Measurements from ENCODE around the gene MICAL2.

MICAL2 gene

DNA sequence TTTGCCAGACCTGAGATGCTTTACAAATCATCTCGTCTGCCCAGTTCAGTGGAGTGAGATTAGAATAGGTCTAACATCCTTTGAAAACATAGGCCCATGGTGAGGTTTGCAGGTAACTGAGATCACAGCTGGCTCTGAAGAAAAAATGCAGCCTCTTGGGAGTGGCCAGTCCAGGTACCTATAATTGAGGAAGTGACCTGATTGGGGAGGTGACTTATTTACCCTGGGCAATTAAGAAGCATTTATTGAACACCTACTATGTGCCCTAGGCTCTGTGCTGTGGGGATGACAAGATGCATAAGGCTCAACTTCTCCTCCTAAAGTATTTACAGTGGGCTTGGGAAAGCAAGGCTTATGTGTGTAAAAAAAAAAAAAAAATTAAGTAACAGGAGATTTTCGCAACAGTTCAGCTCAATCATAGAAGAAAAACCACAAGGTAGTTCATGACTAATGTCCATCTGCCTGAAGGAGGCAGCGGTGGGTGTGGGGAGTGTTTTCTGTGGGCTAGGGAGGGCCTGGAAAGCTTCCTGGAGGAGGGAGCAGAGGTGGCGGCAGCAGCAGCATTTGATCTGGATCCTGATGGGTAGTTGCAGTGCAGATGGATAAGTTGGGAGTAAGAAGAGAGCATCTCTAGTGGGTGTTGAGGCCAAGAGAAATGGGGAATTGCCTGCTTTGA, 16.1 kb downstream of the MICAL2 start:
- TF ChIP-seq, protein P1, sequence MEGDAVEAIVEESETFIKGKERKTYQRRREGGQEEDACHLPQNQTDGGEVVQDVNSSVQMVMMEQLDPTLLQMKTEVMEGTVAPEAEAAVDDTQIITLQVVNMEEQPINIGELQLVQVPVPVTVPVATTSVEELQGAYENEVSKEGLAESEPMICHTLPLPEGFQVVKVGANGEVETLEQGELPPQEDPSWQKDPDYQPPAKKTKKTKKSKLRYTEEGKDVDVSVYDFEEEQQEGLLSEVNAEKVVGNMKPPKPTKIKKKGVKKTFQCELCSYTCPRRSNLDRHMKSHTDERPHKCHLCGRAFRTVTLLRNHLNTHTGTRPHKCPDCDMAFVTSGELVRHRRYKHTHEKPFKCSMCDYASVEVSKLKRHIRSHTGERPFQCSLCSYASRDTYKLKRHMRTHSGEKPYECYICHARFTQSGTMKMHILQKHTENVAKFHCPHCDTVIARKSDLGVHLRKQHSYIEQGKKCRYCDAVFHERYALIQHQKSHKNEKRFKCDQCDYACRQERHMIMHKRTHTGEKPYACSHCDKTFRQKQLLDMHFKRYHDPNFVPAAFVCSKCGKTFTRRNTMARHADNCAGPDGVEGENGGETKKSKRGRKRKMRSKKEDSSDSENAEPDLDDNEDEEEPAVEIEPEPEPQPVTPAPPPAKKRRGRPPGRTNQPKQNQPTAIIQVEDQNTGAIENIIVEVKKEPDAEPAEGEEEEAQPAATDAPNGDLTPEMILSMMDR (IDR thresholded peaks at IDR 0.05; ENCODE audit: extremely low read depth, insufficient read depth, missing control alignments): no peak
- no peak for DNase-seq (ENCODE audit: low spot score)
- in situ Hi-C loops (cut with MboI; ENCODE audit: low pct_unique_long_range_greater_than_20kb, low sequenced_read_pairs, unreplicated experiment): no loop called here

DNA sequence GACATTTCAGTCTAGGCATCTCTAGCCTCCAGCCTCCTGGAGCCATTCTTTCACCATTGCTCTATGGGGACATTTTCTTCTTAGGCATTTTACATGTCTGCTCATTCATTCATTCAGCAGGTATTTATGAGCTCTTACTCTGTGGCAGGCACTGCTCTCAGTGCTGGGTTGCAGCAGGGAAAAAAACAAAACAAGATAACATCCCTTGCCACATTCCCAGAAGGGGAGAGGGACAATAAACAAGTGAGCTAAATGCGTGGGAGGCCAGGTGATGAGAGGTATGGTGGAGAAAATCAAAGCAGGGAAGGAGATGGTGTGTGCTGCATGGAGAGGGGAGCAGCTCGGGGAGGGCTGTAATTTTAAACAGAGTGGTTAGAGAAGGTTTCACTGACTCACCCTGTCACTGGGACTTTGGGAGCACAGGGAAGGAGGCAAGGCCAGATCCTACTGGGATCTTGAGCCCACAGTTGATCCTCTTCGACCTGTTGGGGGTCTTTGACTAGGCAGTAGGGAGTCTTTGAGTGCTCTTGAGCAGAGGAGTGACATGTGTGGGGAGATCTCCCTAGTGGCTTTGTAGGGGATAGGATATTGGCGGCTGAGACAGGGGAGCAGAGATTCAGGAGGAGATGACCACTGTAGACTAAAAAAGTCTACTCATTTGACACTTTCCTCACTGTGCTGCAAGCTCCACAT, 17.0 kb downstream of the MICAL2 start:
- DNase-seq (ENCODE audit: low spot score): no peak
- TF ChIP-seq, protein P1 (IDR thresholded peaks at IDR 0.05; ENCODE audit: extremely low read depth, insufficient read depth, missing control alignments): no peak
- in situ Hi-C loops (cut with MboI; ENCODE audit: low pct_unique_long_range_greater_than_20kb, low sequenced_read_pairs, unreplicated experiment): no loop called here

DNA sequence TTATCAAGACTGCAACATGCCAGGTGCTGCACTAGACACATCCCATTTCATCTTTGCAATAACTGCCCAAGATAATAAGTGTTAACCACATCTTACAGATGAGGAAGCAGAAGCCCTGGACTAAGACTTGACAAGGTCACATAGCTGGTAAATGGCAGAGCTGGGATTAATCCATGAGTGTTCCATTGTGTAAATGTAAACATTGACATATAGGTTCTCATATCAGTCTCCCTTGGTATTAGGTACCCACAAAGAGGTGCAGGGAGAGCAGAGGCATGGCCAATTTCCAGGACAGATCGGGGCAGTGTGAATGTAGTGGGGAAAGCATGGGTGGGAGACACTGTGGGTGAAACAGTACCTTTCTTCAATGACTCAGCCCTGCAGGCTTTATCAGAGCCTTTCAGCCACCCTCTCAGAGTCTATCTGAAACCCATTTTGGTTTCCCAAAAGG, 17.9 kb downstream of the MICAL2 start:
- in situ Hi-C loops (cut with MboI; ENCODE audit: low pct_unique_long_range_greater_than_20kb, low sequenced_read_pairs, unreplicated experiment): no loop called here
- no peak for DNase-seq (ENCODE audit: low spot score)
- TF ChIP-seq, protein P1 (IDR thresholded peaks at IDR 0.05; ENCODE audit: extremely low read depth, insufficient read depth, missing control alignments): no peak

DNA sequence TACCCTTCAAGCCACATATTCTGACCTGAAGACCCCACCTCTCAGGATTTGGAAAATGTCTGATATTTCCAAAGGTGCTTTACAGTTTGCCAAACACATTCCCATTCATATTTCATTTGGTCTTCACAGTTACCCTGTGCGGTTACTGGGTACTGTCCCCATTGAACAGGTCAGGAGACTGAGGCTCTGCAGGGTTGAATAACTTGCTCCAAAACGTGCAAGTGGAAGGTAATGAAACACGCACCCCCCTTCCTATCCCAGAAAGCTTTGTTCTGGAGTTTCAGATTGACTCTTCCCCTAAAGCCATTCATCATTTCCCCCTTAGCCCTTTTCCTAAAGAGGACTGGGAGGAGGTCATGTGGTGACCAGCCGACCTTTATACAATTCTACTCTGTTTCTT, 18.8 kb downstream of the MICAL2 start:
- TF ChIP-seq, protein P1 (IDR thresholded peaks at IDR 0.05; ENCODE audit: extremely low read depth, insufficient read depth, missing control alignments): no peak
- DNase-seq (ENCODE audit: low spot score): no peak
- in situ Hi-C loops (cut with MboI; ENCODE audit: low pct_unique_long_range_greater_than_20kb, low sequenced_read_pairs, unreplicated experiment): no loop called here

DNA sequence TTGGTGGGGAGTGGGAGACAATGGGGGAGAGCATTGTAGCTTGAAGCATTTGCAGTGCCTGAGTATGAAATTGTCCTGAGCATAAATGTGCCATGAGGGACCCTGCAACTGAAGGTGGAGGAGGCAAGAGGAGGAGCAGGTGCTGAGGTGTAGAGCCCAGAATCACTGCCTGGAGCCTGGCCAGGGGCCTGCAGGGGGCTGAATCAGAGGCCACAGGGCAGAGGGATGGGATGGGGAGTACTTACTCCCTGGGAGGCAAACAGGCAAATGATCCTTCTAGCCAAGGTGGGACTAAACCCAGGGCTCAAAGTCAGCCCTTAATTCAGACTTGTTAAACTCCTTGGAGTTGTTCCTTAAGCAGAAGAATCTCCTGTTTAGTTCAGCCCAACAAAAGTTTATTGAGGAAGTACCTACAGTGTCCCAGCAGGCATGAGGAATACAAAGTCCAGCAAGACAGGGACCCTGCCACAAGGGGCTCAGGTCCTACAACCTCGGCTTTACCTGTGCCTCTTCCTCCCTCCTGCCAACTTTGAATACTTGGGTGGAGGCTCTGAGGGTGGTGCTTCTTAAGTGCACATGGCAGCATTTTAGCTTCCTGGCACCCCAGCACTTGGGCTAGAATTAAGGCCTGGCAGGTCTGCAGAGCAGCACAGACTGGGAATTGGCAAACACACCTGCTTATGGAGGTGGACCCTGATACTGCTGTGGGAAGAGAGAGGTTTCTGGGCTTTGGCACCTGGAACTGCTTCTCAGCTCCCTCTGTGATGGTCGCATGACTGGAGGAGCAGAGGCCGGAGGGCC, 20.0 kb downstream of the MICAL2 start:
- TF ChIP-seq, protein P1 (IDR thresholded peaks at IDR 0.05; ENCODE audit: extremely low read depth, insufficient read depth, missing control alignments): no peak
- in situ Hi-C loops (cut with MboI; ENCODE audit: low pct_unique_long_range_greater_than_20kb, low sequenced_read_pairs, unreplicated experiment): no loop called here
- no peak for DNase-seq (ENCODE audit: low spot score)

DNA sequence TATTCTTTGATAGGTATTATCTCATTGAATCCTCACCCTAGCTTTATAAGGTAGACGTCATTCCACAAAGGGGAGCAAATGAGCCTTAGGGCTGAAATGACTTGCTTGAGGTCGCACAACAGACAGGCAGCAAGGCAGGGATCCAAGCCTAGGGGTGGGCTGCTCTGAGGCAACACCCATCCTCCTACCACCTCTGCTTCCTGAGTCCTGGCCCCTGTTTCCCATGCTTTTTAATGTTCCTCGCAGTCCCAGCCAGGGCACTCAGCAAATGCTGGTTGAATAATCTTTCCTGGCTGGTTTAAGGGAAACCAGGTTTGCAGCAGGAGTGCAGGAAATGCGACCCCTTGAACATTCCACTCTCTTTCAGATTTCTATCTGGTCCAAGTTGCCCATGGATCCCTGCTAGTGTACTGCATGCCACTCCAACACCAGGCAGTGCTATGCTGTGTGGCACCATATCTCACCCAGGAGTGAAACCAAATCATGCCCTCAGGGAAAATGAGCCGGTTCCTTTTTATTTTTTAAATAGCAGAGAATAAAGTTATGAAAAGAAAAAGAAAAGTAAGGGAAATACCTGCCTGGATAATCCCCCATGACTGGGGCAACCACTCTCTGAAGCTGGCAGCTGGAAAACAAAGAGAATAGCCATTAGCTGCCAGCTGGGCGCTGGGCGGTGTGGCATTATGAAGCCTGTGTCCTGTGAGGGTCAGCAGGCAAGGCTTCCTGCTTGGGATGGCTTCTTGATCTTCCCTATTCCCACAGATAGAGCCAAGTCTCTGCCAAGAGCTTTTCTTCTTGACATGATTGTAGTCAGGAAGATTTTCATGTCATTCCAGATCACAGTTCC, 21.8 kb downstream of the MICAL2 start:
- in situ Hi-C loops (cut with MboI; ENCODE audit: low pct_unique_long_range_greater_than_20kb, low sequenced_read_pairs, unreplicated experiment): no loop called here
- TF ChIP-seq, protein P1 (IDR thresholded peaks at IDR 0.05; ENCODE audit: extremely low read depth, insufficient read depth, missing control alignments): no peak
- DNase-seq (ENCODE audit: low spot score): no peak

All from GM13977 (cell line).